Fibroblast of peridontal ligament (primary cell): ENCODE results near the gene CGB8.
"Not testable (repeated sequence)": the region's sequence is repeated elsewhere in the genome, so short reads cannot be mapped to it uniquely, and the experiment has no call there.

ENCODE experiments used
- DNase-seq: peaks from one replicate; pipeline ENCODE4 v3.0.0-alpha.2; 2010; ENCODE audit errors: extremely low read depth

Gene CGB8

DNA sequence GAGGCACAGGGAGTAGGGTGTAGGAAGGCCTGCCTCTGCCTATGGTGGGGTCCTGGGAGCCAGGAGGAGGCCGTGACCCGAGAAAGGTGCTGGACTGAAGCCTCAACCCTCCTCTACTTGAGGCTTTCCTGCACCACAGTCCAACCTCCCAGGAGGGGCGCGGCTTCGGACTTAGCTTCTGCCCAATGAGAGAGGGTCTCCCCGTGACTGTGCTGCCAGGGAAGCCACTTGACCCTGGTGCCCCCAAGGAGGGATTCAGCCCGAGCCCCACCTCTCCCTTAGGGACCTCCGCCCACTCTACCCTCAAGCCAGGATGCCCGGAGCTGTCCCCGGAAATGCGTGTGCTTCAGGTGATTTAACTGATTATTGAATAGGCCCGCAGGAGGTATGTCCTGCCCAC is at the start of gene CGB8:
Gene CGB8 (minus strand): TSS at position 101 of the 400 bp plus-strand sequence. CDS start 372 bp downstream, outside the sequence.
- DNase-seq = not testable (repeated sequence)

DNA sequence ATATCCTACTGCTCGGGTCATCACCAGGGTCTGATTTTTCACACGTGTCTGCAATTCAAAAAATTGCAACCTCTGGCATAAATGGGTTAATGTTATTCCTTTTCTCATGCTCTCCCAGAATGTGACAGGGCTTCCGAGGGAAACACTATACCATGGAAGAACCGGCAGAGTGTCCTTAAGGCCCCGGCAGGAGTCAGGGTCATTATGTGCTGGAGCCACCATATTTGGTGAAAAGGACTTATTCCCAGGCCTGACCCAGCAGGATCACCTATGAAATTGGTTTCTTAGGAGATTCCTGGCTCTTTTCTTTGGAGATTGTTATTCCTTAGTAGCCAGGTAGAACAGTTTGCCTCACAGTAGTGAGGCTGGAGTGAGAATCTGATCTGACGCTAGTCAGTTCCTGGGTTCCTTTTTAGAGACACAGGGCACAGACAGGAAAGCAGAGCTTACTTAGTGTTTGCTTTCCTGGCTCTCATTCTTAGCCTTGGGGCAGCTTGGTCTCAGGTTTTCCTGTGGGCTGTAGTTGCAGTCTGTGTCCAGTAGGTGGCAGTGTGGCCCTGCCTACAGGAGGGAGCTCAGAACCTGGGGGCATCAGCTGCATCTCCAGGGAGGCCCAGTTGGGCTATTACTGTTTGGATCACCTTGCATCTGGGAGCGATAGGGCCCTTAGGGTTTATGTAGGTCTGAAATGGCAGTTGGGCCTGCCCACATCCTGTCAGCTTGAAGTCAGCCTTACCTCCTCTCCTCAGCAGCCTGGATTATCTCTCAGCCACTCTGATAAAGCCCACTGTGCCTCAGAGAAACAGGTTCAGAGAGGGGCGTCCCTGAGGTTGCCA is 48.8 kb upstream of the CGB8 start:
- peak; percentile 78 for DNase-seq

DNA sequence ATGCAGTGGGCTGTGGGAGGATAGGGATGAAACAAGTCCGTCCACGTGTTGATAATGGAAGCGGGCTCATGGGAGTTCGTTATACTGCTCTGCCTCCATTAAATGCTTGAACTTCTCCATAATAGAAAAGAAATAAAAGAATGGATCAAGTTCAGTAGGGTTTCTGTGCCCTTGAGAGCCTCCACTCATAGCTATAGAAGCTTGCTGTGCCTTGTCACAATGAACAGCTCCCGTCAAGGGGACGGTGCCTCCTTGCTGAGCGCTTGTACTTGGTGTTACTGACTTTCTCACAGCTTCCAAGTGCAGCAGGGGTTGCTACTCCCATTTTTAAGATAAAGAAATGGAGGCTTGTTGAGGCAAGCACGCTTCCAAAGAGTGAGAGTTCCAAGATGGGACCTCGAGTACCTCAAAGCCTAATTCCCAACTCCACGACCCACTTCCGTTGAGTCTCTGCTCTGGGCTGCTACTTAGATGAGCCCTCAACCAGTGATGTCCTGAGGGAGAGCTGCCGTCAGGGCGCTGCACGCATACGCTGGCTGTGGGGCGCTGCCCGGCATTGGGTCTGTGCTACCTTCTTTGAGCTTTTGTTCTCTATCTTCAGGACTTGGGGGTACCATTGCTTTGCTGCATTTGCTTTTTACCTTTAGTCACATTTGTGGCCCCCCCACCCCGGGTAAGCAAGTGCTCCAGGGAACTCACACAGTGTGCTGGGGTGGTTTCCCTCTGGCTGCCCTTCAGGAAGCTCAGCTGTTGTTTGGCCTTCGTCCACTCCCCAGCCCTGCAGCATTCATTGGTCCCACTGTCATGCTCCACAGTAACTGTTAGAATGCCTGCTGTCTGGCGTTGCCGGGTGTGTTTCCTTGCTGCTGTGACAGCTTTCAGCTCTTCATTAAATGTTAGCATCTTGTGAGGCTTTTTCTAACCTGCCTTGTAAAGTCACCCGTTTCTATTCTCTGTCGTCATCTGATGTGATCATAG is 45.9 kb upstream of the CGB8 start:
- DNase-seq = peak; percentile 32

DNA sequence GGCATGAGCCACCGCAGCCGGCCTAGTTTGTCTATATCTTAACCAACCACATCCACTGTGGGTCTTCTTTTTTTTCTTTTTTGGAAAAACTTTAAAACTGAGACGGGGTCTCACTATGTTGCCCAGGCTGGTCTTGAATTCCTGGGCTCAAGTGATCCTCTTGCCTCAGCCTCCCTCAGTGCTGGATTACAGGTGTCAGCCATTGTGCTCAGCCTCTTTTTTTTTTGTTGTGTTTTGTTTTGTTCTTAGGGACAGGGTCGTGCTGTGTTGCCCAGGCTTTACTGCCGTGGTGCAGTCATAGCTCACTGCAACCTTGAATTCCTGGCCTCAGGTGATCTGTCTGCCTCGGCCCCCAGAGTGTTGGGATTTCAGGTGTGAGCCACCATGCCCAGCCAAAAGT is 43.8 kb upstream of the CGB8 start:
- DNase-seq = no peak

DNA sequence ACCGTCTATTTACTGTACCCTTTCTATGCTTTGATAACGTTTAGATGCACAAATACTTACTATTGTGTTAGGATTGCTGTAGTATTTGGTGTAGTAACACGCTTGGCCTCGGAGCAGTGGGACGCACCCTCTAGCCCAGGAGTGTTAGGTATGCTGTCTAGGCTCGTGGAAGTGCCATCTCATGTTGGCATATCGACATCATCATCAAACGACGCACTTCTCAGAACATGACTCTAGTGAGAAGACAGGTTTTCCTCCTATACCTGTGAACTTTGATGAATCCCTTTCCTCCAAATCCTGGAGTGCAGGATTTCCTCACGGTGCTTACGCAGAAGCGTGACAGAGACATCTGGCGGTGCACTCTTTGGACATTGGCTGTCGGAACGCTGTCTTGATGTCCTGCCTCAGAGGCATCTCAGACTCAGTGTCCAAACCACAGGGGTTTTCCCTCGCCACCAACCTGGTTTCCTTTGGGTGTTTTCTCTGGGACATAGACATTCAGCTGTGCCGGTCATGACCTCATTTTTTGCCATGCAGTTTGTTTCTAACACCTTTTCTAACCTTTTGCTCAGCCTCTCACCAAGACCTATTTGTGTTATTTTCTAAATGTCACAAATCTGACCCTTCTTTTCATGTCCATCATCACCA is 42.6 kb upstream of the CGB8 start:
- DNase-seq = no peak

DNA sequence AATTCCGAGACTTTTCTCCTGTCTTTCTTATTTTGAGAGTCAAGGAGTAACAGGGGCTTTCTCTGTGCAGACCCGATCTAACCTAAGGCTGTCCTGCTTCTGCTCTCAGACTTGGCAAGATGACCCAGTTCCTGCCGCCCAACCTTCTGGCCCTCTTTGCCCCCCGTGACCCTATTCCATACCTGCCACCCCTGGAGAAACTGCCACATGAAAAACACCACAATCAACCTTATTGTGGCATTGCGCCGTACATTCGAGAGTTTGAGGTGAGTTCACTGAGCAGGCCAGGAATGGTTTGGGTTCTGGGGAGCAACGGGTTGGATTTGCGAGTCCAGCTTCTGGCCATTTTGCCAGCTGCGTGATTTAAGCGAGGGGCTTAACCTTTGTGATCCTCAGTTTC is 37.4 kb upstream of the CGB8 start:
- no peak for DNase-seq

DNA sequence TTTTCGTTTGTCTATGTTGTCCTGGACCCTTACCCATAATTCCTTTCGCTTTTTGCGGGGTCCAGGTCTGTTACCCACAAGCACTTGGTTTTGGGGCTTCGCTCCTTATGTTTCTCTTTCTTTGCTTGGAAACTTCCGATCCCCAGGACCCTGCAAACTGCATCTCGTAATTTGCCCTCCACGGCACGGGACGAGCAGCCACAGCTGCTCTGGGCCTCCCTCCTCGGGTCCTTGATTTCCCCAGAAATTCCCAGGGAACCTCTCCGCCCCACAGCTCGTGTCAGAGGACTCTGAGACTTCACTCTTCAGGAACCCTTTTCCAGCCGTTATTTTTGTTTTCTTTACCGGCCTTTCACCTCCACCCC is 36.9 kb upstream of the CGB8 start:
- no peak for DNase-seq

DNA sequence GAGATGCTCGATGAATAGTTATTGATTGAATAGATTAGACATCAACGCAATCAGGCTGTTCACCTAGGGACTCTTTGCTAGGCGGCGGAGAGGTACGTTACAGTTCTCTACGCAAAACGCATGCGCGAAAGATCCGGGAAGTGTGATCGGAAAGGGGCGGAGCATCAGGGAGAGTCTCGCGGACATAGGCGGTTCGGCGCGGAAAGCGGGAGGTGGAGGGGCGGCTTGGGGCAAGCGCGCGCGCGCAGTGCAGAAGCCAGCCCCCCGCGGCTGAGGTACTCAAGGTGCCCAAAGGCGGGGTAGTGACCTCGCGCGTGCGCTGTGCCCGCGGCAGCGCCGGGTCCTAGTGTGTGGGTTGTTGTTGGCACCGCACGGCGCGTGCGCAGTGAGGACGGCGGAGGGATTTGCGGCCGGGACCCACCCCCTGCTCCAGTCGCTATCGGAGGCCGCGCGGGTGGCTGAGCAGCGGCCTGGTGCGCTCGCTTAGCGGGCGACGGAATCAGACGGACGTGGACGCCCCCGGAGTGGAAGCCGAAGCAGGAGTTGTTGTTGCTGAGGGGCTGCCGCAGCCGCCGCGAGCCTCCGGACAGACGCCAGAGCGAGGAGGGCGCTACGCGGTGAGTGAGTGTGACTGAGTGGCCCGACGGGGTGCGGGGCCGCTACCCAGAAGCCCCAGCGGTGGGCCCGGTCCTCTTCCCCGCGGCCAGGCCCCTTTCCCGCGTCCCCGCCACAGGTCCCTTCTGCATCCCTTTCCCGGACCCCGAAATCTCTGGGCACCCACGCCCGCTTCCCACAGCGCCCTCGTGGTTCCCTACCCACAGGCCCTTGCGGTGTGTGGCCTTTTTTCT is 36.3 kb upstream of the CGB8 start, which contains the start of gene SNRNP70:
Gene SNRNP70 (plus strand): TSS at position 432 of the 848 bp plus-strand sequence. CDS start 964 bp downstream, outside the sequence.
- peak; percentile 99 for DNase-seq

DNA sequence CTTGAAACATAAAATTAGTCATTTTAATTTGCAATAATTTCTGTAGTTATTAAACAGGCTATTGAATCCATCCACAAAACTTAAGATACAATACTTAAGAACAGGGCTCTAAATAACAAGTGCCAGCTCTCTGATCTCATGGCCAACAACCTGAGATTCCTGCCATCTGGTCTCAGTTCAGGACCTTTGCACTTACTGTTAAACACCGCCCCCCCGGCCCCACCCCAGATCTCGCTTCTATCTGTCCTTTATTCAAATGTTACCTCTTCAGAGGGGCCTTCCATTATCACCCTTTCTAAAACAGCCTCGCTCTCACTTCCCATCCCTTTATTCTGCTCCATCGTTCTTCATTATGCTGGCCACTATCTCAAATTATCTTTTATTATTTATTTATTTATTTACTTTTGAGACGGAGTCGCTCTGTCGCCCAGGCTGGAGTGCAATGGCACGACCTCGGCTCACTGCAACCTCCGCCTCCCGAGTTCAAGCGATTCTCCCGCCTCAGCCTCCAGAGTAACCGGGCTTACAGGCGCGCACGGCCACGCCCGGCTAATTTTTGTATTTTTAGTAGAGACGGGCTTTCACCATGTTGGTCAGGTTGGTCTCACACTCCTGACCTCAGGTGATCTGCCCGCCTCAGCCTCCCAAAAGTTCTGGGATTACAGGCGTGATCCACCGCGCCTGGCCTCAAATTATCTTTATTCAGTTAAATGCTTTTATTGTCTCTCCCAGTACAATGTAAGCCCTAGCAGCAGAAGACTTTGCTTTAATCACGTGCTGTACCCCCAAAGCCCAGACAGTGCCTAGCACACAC is 35.5 kb upstream of the CGB8 start:
- no peak for DNase-seq

DNA sequence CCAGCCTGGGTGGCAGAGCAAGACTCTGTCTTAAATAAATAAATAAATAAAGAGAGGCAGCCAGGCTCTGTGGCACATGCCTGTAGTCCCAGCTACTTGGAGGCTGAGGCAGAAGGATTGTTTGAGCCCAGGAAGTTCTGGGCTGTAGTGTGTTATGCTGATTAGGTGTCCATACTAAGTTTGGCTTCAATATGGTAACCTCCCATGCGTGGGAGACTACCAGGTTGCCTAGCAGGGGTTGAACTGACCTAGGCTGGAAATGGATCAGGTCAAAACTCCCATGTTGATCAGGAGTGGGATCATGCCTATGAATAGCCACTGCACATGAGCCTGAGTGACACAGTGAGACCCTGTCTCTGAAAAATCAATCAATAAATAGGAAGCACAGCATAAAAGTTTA is 32.4 kb upstream of the CGB8 start:
- no peak for DNase-seq

DNA sequence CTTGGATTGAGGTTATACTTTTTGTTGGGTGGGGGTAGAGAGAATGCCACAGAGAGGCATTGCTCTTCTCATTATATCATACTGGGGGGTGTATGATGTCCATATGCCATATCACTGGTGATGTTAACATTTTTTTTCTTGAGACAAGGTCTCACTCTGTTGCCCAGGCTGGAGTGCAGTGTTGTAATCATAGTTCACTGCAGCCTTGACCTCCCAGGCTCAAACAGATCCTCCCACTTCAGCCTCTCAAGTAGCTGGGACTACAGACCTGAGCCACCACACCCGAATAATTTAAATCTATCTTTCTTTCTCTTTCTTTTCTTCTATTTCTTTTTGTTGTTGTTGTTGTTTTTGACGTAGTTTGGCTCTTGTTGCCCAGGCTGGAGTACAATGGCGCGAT is 31.5 kb upstream of the CGB8 start:
- DNase-seq = no peak

DNA sequence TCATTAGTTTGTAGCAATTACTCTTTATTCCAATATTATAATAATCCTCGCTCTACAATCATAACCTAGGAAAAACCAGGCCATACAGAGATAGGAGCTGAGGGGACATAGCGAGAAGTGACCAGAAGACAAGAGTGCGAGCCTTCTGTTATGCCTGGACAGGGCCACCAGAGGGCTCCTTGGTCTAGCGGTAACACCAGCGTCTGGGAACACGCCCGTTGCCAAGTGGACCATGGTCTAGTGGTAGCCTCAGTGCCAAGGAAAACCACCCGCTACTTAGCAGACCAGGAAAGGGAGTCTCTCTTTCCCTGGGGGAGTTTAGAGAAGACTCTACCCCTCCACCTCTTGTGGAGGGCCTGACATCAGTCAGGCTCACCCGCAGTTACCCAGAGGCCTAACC is 26.0 kb upstream of the CGB8 start:
- peak; percentile 67 for DNase-seq

DNA sequence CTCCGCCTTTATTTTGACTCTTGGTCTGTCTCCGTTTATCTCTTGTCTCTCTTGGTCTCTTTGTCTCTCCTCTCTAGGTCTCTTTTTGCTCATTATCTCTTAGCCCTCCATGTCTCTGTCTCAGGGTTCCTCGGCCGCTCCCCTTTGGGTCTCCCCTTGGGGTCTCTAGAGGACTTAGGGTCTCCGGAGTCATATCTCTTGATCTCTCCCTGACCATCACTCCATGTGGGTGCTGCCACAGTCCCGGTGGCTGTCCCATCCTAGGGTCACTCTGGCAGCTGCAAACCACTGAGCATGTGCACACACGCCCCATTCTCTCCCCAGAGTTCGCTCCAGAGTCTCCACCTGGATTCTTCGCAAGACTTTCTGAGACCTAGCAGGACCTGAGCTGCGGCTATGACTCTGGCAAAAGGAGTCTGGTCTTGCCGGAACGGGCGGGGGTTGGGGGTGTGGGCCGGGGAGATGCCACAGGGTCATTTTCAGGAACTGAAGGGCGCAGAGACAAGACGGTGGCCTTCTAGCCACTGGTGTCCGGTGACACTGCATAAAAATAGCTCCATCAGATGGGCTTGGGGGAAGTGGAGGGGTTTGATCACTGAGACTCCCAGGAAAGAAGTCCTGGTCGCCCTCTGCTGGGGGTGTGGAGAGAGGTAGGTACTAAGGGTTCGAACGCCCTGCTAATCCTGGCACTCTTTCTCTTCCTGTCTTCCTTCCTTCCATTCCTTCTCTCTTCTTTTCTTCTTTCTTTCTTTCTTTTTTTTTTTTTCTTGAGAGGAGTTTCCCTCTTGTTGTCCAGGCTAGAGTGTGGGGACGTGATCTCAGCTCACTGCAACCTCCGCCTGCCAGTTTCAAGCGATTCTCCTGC is 24.8 kb upstream of the CGB8 start:
- DNase-seq = no peak

DNA sequence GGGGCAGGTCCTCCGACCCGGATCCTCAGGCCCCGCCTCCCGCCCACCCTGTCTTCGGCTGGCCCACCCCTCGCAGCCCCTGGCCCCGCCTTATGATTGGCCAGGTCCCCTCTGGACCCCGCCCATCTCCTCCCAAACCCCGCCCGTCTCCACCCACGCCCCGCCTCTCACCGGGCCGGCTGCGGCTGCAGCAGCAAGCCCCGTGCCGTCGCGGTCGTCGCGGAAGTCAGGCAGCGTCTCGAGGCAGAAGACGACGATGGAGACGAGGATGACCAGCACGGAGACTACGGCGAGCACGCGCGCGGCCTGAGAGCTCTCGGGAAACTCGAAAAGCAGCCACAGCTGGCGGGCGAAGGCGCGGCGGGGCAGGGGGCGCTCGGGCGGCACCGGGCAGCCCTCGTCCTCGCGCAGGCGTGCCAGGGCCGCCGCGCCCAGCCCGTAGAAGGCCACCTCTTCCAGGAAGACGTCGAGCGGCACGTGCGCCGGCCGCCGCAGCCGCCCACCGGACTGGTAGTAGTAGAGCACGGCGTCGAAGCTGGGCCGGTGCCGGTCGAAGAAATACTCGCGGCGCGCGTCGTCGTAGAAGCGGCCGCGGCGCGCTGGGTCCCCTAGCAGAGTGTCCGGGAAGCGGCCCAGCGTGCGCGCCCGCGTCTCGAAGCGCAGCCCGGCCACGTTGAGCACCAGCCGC is 23.1 kb upstream of the CGB8 start:
- no peak for DNase-seq

DNA sequence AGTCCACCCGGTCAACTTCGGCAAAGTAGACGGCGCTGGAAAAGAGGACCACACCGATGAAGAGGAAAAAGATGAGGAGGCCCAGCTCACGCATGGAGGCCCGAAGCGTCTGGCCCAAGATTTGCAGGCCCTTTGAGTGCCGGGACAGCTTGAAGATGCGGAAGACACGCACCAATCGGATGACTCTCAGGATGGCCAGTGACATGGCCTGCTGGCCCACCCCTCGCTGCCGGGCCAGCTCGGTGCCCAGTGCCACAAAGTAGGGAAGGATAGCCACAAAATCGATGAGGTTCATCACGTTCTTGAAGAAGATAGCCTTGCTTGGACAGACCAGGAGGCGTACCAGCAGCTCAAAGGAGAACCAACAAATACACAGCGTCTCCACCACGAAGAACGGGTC is 21.5 kb upstream of the CGB8 start:
- no peak for DNase-seq

DNA sequence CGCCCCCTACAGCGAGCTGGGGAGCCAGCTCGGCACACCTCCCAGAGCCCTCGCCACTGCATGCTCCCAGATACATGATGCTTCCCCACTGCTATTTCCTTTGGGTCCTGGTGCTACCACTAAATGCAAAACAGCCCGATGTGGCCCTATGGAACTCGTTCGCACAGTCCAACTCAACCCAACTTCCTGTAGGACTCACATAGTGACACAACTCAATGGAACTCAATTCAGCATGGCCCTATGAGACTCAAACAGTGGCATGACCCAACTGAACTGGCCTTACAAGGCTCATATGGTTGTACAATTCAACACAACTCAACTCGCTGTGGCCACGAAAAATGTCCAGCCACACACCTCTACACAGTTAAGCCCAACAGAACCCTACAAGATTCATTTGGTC is 20.1 kb upstream of the CGB8 start:
- DNase-seq = no peak

DNA sequence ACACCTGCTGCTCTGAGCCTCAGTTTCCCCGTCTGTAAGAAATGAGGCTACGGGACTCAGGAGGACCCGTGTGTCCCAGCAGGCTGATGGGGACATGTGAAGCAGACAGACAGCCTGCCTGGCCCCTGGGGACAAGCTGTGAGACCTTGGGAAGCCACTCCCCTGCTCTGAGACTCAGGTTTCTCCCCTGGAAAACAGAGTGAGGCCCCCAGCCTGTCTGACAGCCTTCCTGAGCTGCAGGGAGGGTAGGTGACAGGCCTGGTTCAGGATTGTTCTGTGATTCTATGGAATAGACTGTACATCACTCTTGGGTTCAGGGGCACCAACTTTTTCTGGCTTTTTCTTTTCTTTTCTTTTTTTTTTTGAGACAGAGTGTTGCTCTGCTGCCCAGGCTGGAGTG is 18.6 kb upstream of the CGB8 start:
- DNase-seq = no peak

DNA sequence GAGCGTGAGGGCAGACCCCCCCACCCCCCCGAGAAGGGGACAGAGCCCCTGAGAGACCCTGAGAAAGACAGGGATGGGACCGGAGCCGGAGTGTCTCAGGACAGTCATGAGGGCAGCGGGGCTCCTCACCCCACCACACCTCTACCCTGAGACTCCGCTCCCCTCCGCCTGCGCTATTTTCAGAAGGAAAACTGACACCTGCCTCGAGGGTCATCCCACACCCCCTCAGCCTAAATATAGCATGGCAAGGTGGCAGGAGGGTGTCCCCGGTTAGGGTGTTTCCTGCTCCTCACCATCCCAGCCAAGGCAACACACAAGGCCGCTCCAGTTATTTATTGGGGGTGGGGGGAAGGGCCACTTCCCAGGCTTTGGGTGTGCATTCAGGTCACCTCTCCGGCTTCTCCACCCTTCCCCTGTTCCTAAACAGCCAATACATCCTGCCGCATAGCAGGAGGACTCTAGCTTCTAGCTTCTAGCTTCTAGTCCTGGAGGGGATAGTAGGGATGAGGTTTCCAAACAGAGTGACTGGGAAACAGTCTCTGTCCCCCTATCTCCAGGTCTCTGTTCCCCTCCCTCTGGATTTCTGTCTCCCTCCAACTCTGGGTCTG is 17.1 kb upstream of the CGB8 start:
- no peak for DNase-seq
